ENCODE measurements around the gene LMO4.

DNA sequence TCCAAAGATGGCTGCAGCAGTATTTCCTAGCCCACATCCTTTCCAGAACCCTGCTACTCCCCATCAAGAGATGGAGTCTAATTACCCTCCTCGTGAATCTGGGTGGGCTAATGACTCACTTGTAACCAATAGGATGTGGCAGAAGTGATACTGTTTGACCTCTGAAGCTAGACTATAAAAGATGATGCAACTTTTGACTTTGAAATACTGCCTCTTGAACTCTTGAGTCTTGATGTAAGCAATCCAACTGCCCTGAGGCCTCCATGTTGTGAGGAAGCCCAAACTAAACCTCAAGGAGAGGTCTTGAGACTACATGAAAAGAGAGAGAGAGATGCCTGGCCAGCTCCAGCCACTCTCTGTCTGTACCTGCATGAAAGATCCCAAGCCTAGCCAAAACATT is 29.5 kb downstream of the LMO4 start:
- TF ChIP-seq, protein P1, sequence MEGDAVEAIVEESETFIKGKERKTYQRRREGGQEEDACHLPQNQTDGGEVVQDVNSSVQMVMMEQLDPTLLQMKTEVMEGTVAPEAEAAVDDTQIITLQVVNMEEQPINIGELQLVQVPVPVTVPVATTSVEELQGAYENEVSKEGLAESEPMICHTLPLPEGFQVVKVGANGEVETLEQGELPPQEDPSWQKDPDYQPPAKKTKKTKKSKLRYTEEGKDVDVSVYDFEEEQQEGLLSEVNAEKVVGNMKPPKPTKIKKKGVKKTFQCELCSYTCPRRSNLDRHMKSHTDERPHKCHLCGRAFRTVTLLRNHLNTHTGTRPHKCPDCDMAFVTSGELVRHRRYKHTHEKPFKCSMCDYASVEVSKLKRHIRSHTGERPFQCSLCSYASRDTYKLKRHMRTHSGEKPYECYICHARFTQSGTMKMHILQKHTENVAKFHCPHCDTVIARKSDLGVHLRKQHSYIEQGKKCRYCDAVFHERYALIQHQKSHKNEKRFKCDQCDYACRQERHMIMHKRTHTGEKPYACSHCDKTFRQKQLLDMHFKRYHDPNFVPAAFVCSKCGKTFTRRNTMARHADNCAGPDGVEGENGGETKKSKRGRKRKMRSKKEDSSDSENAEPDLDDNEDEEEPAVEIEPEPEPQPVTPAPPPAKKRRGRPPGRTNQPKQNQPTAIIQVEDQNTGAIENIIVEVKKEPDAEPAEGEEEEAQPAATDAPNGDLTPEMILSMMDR (IDR thresholded peaks at IDR 0.05) = no peak
- TF ChIP-seq POLR2AphosphoS5 (IDR thresholded peaks at IDR 0.05) = no peak

Data from suprapubic skin (tissue), 3 donors.